ENCODE data around the gene CCDC112.
"Not testable (repeated sequence)": the region's sequence is repeated elsewhere in the genome, so short reads cannot be mapped to it uniquely, and the experiment has no call there.

Gene CCDC112

DNA sequence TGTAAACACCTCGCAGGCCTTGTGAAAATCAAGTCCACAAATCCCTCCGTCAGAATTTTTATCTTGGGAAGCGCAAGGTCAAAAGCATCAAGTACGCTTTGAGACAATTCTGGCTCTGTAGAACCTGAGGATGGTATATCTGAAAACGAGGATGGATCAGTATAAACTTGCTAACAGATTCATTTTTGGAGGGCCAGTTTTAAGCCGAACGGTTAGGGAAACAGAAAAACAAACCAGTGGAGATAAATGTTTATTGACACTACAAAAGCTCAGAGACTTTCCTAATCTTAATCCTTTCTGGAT, 33.4 kb downstream of the CCDC112 start:
- H3K4me3 ChIP-seq (ENCODE audit: low read depth, low read length), result peak overlapping the region; percentile 92

DNA sequence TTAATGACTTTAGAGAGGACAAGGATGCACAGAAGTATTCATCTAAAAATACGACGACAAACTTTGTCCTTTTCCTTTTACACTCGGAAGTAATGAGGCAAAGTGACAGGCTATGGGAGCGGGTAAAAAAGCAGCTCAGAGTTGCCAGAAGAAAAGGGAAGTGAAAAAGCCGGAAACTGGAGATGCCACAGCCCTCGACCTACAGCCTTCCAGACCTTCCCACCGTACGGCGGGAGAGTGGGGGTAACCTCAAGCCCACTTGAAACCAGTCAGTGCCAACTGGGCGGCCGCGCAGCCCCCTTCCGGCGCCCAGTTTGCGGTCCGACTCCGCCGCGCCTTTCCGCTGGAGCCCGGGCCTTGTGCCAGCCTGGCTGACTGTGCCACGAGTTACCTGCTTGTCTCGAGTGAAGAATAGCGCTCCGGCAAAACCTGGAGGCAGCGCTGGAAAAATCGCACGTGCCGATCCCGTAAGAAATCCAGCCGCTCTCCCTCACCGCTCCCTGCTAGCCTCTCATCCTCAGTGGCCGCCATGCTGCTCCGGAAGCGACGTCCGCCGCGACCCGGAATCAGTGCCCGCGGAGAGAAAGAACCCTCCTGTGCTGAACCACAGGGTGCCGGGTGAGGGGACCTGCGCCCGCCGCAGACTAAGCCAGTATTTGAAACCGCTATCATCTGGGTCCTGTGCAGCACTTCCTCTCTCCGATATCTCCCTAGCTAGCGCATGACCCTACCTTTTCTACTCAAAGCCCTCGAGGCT, 34.0 kb downstream of the CCDC112 start, which contains the start of gene PGGT1B:
PGGT1B (minus strand) TSS at position 557 of the 757 bp plus-strand sequence; CDS start at position 531, 26 bp downstream.
- peak within 1 kb of the TSS; percentile 92 for H3K4me3 ChIP-seq (ENCODE audit: low read depth, low read length)

DNA sequence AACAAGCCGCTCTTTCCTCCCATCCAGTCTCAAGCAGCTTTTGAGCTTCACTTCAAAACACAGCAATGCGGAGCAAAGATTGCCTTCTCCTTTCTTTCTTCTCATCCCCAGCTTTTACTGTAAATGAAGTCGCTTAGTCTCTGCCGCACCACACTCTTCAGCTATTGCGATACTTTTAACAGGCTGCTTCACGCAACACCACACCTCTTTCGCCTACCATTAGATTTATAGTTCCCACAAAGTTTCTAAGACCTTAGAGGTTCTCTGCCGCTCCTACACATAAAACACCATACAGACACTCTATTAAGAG, 34.5 kb downstream of the CCDC112 start:
- H3K4me3 ChIP-seq (ENCODE audit: low read depth, low read length), result peak overlapping the region; percentile 92

DNA sequence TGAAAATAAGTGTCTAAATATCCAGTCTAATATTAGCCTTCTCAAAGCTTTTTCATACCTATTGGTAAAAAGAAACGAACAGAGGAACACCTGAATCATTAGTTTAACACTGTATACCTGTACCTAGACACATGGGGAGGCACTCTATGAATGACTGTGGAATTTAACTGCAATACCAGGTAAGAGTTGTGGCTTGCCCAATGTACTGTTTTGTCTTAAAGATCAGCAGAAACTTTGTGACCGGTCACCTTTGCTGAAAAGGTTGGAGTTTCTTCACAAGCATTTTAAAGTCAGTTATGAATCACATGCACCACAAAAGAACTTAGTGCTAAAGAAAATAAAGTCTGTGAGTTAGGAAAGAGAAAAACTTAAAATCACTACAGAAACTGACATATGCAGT, 36.2 kb downstream of the CCDC112 start:
- H3K4me3 ChIP-seq (ENCODE audit: low read depth, low read length), result no peak overlapping the region

DNA sequence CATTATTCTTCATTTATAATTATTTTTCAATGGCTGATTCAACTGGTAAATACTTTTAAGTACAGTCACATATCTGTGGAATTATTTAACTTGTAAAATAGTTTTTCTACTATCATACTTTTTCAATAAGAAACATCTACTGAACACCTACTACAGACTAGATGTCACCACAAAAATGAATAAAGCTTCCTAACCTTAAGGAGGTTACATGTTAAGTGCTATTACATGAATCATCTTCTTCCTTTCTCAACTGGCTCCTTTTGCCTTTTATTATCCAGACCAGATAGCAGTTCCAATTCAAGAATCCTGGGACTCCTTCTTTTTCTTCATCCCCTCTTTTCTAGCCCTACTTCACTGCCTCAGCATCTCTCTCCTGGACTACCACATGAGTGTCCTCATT, 38.5 kb downstream of the CCDC112 start:
- H3K4me3 ChIP-seq (ENCODE audit: low read depth, low read length), result no peak overlapping the region

DNA sequence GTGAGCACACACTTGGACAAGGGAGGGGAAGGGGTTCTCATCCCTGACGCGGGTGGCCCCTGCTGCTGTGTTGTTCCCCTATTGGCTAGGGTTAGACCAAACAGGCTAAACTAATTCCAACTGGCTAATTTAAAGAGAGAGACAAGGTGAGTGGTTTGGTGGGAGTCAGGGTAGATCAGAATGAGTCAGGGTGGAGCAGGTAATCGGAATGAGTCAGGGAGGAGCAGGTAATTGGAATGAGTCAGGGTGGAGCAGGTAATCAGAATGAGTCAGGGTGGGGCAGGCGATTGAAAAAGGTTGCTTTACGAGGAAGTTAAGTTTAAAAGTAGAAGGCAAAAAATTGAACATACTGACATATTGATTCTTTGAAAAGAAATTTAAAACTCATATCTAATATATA, 47.1 kb downstream of the CCDC112 start:
- not testable (repeated sequence) for H3K4me3 ChIP-seq (ENCODE audit: low read depth, low read length)

DNA sequence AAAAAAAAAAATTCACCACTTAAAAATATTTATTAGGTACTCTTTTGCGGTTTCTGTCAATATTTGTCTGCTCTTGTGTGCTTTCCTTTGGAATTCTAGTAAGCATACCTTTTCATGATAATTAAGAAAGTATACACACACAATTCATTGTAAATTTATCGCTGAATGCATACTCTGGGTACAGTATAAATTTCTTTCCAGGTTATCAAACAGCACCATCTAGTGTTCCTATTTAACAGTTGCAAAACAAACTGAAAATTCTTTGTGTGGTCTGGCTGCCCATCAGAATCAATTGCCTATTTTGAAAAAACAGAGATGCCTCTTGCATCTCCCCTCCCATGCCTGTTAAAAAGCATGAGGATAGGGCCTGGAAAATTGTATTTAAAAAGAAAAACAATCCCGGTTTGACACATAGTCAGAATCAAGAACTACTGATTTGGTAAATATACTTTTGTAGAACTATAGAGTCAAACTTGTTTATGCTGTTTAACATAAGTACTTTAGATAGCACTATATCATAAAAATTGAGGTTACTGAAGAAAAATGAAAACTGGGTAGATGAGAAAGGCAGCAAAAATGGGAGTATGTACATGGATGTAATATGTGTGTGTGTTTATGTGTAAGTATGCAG, 50.0 kb downstream of the CCDC112 start:
- H3K4me3 ChIP-seq (ENCODE audit: low read depth, low read length), result no peak overlapping the region

DNA sequence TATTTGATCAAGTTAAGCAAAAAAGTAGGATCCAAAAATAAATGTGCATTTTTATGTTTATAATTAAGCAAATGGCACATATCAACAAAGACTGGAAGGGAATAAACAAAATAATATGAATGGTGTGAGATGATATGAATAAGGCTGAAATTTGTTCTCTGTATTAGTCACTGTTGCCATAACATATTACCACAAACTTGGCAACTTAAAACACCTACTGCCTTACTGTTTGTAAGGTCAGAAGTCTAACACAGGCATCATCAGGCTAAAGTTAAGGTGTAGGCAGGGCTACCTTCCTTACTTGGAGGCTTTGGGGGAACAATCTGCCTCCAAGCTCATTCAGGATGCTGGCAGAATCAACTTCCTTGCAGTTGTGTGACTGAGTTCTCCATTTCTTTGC, 53.0 kb downstream of the CCDC112 start:
- H3K4me3 ChIP-seq (ENCODE audit: low read depth, low read length), result no peak overlapping the region

DNA sequence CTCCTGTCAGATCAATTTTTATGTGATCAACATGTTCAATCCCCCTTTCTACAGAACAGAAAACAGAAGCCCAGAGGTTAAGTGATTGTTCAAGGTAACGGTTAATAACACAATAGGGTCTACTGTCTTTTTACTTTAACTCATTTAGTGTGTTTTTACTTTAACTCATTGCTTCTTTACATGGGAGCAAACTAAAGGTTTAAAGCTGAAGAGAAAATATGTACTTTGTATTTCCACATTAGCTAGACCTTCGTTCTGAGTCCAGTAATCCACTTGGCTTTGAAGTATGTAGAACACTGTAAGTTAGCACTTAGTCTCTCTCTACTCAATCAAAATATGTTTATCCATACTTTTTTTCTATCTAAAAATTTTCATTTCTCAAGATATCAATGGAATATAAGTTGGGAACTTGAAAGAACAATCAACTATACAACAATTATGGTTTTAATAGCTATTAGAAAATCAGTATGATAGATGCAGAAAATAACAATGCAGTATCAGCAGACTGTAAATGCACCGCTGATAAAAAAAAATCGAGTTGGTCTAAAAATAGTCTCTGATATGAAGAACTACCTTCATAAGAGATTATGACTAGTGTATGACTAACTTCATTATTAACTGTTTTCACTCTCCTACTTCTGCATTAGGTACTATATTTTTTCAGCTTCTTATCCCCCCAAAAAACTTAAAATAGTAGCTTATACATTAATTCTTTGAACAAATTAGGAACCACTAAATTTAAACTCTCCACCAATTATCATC, 54.4 kb downstream of the CCDC112 start:
- H3K4me3 ChIP-seq (ENCODE audit: low read depth, low read length), result no peak overlapping the region

DNA sequence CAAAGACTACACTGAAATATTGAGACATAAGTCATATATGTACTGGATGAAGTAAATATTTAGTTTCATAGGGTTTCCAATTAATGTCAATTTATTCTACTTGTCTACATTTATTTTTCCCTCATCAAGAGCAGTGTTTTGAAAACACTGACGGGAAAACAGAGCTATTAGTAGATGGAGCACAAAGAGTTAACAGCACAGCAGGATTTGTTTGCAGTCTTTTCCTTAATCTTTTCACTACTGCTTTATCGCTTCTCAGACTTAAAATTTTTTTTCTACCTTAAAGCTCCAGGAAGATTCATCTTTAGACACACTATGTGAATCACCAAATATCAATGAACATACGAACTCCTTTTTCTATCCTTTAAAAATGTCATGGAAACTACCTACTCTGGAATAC, 59.4 kb downstream of the CCDC112 start:
- no peak overlapping the region for H3K4me3 ChIP-seq (ENCODE audit: low read depth, low read length)

DNA sequence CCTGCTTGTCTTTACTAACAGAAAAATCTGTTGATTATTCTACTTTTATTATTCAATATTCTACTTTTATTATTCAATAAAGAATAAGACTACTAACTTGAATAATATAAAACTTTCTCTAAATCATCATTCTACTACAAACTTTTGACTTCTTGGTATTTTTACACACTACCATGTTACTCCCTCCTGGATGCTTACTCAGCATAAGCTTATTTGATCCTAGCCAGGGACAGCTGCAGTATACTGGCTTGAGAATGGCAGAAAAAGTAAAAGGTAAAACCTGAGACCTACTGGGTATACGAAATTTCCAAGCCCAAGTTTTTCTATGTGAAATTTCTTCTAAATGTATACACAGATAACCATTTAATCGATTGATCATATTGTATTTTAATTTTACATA, 59.9 kb downstream of the CCDC112 start:
- H3K4me3 ChIP-seq (ENCODE audit: low read depth, low read length), result no peak overlapping the region

DNA sequence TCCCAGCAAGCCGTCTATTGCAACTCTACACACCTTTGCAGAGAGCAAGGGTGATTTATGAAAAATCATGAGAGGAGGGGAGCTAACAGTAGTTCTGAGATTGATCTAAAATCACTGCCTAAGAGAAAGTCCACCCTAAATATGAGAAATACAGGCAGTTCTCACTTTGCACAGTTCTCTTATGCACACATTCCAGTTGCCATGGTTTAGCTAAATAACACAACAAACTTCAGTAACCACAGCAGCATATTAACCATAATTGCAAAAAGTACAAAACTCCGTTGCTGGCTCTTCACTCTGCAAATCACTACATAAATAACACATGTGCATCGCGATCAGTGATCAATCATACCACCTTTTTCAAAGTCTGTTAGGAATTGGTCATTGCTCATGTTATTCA, 64.9 kb downstream of the CCDC112 start:
- H3K4me3 ChIP-seq (ENCODE audit: low read depth, low read length), result no peak overlapping the region

DNA sequence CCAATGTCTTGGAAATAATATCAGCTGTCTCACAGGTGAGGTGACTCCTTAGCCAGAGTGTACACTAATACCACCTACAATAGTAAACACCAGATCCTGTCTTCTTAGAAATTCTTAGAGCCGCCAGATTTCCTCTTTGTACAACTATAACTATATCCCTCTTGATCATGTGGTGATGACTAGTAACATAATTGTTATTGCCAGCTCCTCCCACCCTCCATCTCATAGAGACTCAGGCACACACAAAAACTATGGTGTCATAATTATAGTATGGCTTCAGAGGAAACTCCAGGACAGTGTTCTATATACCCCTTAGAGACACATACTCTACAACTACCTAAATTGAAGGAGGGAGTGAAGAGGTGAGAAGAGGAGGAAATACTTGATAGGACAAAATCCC, 66.8 kb downstream of the CCDC112 start:
- H3K4me3 ChIP-seq (ENCODE audit: low read depth, low read length), result no peak overlapping the region

DNA sequence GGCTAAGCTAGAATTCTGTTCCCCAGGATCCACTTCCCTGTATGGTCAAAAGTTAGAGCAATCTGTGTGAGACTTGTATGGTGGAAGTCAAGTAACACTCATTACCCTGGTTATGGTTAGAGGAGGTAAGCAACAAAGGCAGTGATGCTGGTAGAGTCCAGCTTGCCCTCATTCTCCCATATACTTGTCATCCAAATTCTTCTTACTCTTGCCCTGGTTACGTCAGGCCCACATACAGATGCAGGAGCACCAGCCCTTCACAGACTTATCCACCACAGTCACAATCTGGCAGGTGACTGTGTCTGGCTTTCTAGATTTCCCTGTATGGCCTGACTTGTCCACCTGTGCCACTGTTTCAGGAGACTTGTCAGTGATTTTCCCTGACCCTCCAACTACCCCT, 69.2 kb downstream of the CCDC112 start:
- no peak overlapping the region for H3K4me3 ChIP-seq (ENCODE audit: low read depth, low read length)
